Measurements from ENCODE around the gene NOP14. TPM values are rescaled to one million over a fixed set of nuclear protein-coding genes. Genes with fewer than 3 reads are reported as not detected.
A peak's percentile ranks its signal among the peaks of the same experiment; 100 is the strongest.
"Not testable (repeated sequence)": the region's sequence is repeated elsewhere in the genome, so short reads cannot be mapped to it uniquely, and the experiment has no call there.

Gene NOP14
- total RNA-seq, 4 donors from 2014 or later, result 21.2 to 33.1 (median 23.0) TPM

GRCh38 chr4:2950221-2950989, 12.8 kb downstream of the NOP14 start:
- no peak overlapping the region for H3K4me3 ChIP-seq (ENCODE audit: low read depth, poor library complexity, severe bottlenecking)
- WGBS, 2 donors, result 88 to 93% methylated on average over 16 of the region's 16 CpGs
- TF ChIP-seq CTCF (IDR thresholded peaks at IDR 0.05) (no peak), POLR2A (IDR thresholded peaks at IDR 0.05) (no peak)
- DNase-seq (ENCODE audit: low spot score in 2 of 2), result no peak
- intact Hi-C loops (cut with DNase I; ENCODE audit: low total_unique reads), result no loop called here

GRCh38 chr4:2949782-2950125, 13.5 kb downstream of the NOP14 start:
- DNase-seq (ENCODE audit: low spot score in 2 of 2), result no peak
- no peak for TF ChIP-seq POLR2A (IDR thresholded peaks at IDR 0.05)
- no peak for TF ChIP-seq CTCF (IDR thresholded peaks at IDR 0.05)
- intact Hi-C loops (cut with DNase I; ENCODE audit: low total_unique reads), result loop anchor here (10.0 kb wide), 1 partner anchor 185 kb away; no protein-coding TSS in a partner anchor
- 92 to 95% methylated on average over 11 of the region's 11 CpGs for WGBS, 2 donors
- H3K4me3 ChIP-seq (ENCODE audit: low read depth, poor library complexity, severe bottlenecking), result no peak overlapping the region

GRCh38 chr4:2948895-2949781, 14.1 kb downstream of the NOP14 start:
- TF ChIP-seq CTCF (IDR thresholded peaks at IDR 0.05) (no peak), POLR2A (IDR thresholded peaks at IDR 0.05) (no peak)
- no peak overlapping the region for H3K4me3 ChIP-seq (ENCODE audit: low read depth, poor library complexity, severe bottlenecking)
- intact Hi-C loops (cut with DNase I; ENCODE audit: low total_unique reads), result loop anchor here (10.0 kb wide), 1 partner anchor 184 kb away; no protein-coding TSS in a partner anchor
- 91 to 94% methylated on average over 11 to 14 of the region's 14 CpGs for WGBS, 2 donors
- no peak for DNase-seq (ENCODE audit: low spot score in 2 of 2)

GRCh38 chr4:2947926-2948325, 15.3 kb downstream of the NOP14 start:
- intact Hi-C loops (cut with DNase I; ENCODE audit: low total_unique reads), result loop anchor here (10.0 kb wide), 1 partner anchor 183 kb away; no protein-coding TSS in a partner anchor
- TF ChIP-seq CTCF (IDR thresholded peaks at IDR 0.05) (no peak), POLR2A (IDR thresholded peaks at IDR 0.05) (no peak)
- peak in 1 of 2 donors; percentile 86 for DNase-seq (ENCODE audit: low spot score in 2 of 2)
- WGBS, 2 donors, result 54 to 56% methylated on average over 11 of the region's 11 CpGs
- no peak overlapping the region for H3K4me3 ChIP-seq (ENCODE audit: low read depth, poor library complexity, severe bottlenecking)

- TF ChIP-seq CTCF (IDR thresholded peaks at IDR 0.05) (no peak), POLR2A (IDR thresholded peaks at IDR 0.05) (no peak)
- peak in 1 of 2 donors; percentile 72 for DNase-seq (ENCODE audit: low spot score in 2 of 2)
- no peak overlapping the region for H3K4me3 ChIP-seq (ENCODE audit: low read depth, poor library complexity, severe bottlenecking)
- 90 to 93% methylated on average over 19 of the region's 19 CpGs for WGBS, 2 donors
- intact Hi-C loops (cut with DNase I; ENCODE audit: low total_unique reads), result loop anchor here (10.0 kb wide), 1 partner anchor 182 kb away; no protein-coding TSS in a partner anchor
Measured at GRCh38 chr4:2946812-2947600, 16.2 kb downstream of the NOP14 start.

GRCh38 chr4:2945619-2946604, 17.3 kb downstream of the NOP14 start:
- H3K4me3 ChIP-seq (ENCODE audit: low read depth, poor library complexity, severe bottlenecking), result not testable (repeated sequence)
- 87 to 88% methylated on average over 26 to 29 of the region's 30 CpGs for WGBS, 2 donors
- intact Hi-C loops (cut with DNase I; ENCODE audit: low total_unique reads), result loop anchor here (10.0 kb wide), 1 partner anchor 181 kb away; no protein-coding TSS in a partner anchor
- peak in 1 of 2 donors; percentile 82 for DNase-seq (ENCODE audit: low spot score in 2 of 2)

Measured in lower leg skin (tissue), 4 donors.